A549 (cell line): Measurements from ENCODE around the gene ITGB3. TPM values are rescaled to one million over a fixed set of nuclear protein-coding genes. Genes with fewer than 3 reads are reported as not detected.

Experiments
- ATAC-seq, 2 experiments: fragments of 200-7000 bp in 1 of 2; fragments of >200 bp in 1 of 2; cut with Nextera tagmentation in 1 of 2; cut with Tn5 transposase in 1 of 2; 3 replicates each; pipeline versions ENCODE4 v1.8.0 to v1.9.1; 2018 to 2020; ENCODE audit warnings: mild to moderate bottlenecking in 1 of 2, moderate library complexity in 1 of 2
- CTCF ChIA-PET: fragments of 300-600 bp; sonication (Branson Sonifier 250); formaldehyde crosslinking; extraction: SDS; loops from one replicate; lab custom pipeline; 2021; ENCODE audit warnings: antibody characterized with exemption, inconsistent platforms; lab: Yijun Ruan, JAX
- POLR2A ChIA-PET: fragments of 350-600 bp; formaldehyde crosslinking; extraction: SDS; loops from one replicate; lab custom pipeline; 2021; ENCODE audit warnings: antibody characterized with exemption, inconsistent platforms; lab: Yijun Ruan, JAX
- DNase-seq, 2 experiments: peaks; one replicate each; pipeline versions ENCODE4 v3.0.0 to v3.0.0-alpha.2; 2011 to 2016; ENCODE audit warnings: low read depth in 1 of 2, low spot score in 1 of 2
- FAIRE-seq: peaks from 2 replicates; lab custom pipeline; 2011; peaks lifted over from hg19 to GRCh38; lab: Jason Lieb, UNC
- H3K27ac ChIP-seq, 2 experiments: fragments of >200 bp; sonication (Bioruptor Twin); formaldehyde crosslinking; 3 replicates each; pipeline ENCODE4 v1.5.1; 2016 to 2017
- H3K4me1 ChIP-seq: fragments of >200 bp; sonication (Bioruptor Twin); formaldehyde crosslinking; 3 replicates; pipeline ENCODE4 v1.6.1; 2016
- H3K4me2 ChIP-seq: fragments of >200 bp; sonication (Bioruptor Twin); formaldehyde crosslinking; 3 replicates; pipeline ENCODE4 v1.6.1; 2016
- H3K4me3 ChIP-seq: fragments of >200 bp; sonication (Bioruptor Twin); formaldehyde crosslinking; 3 replicates; pipeline ENCODE4 v1.5.1; 2016
- H3K9me3 ChIP-seq: fragments of >200 bp; sonication (Bioruptor Twin); formaldehyde crosslinking; 3 replicates; pipeline ENCODE4 v1.6.1; 2016
- BCL3 ChIP-seq: fragments of >200 bp; sonication (Bioruptor Twin); formaldehyde crosslinking; IDR thresholded peaks from 3 replicates; pipeline ENCODE4 v1.6.1; 2016
- CEBPB ChIP-seq, 2 experiments: fragments of >200 bp in 1 of 2; sonication (Bioruptor Twin) in 1 of 2; formaldehyde crosslinking in 1 of 2; IDR thresholded peaks; 2 replicates each; pipeline ENCODE4 v1.6.1; 2012 to 2016
- CHD4 ChIP-seq: fragments of 200-600 bp; sonication (generic); IDR thresholded peaks from 2 replicates; pipeline ENCODE4 v1.6.1; 2016; ENCODE audit warnings: antibody characterized with exemption, mild to moderate bottlenecking, borderline replicate concordance
- CTCF ChIP-seq: fragments of >200 bp; sonication (Bioruptor Twin); formaldehyde crosslinking; IDR thresholded peaks from 3 replicates; pipeline ENCODE4 v1.5.1; 2016
- E2F6 ChIP-seq: IDR thresholded peaks from 2 replicates; pipeline ENCODE4 v1.6.1; 2012; ENCODE audit warnings: low read depth, borderline replicate concordance
- EHF ChIP-seq: fragments of 250-450 bp; sonication (Bioruptor Pico); IDR thresholded peaks from 2 replicates; pipeline ENCODE4 v1.5.0; 2020; ENCODE audit warnings: mild to moderate bottlenecking
- FOSB ChIP-seq: fragments of 250-450 bp; sonication (Bioruptor Pico); IDR thresholded peaks from 2 replicates; pipeline ENCODE4 v1.5.0; 2020; ENCODE audit warnings: mild to moderate bottlenecking, moderate library complexity
- HOXA7 ChIP-seq: fragments of 250-450 bp; sonication (Bioruptor Pico); IDR thresholded peaks from 2 replicates; pipeline ENCODE4 v1.5.0; 2020; ENCODE audit warnings: mild to moderate bottlenecking, moderate library complexity
- HOXB13 ChIP-seq: fragments of 250-450 bp; sonication (Bioruptor Pico); IDR thresholded peaks from 2 replicates; pipeline ENCODE4 v1.5.0; 2020; ENCODE audit warnings: low read depth, mild to moderate bottlenecking, moderate library complexity
- JUNB ChIP-seq: fragments of >200 bp; sonication (Bioruptor Twin); formaldehyde crosslinking; IDR thresholded peaks from 2 replicates; pipeline ENCODE4 v1.6.1; 2016
- MAX ChIP-seq: IDR thresholded peaks from 2 replicates; pipeline ENCODE4 v1.6.1; 2012
- MYC ChIP-seq: IDR thresholded peaks from 2 replicates; pipeline ENCODE4 v1.6.1; 2012; ENCODE audit warnings: mild to moderate bottlenecking, inconsistent platforms, low read length, improper control_type of control experiment, borderline replicate concordance
- NFE2L2 ChIP-seq: fragments of 150-350 bp; conservative IDR thresholded peaks from 2 replicates; pipeline ENCODE4 v1.6.1; 2014; ENCODE audit warnings: low read length
- NPAS2 ChIP-seq: fragments of 250-450 bp; sonication (Bioruptor Pico); IDR thresholded peaks from 2 replicates; pipeline ENCODE4 v1.8.0; 2022; ENCODE audit warnings: mild to moderate bottlenecking, moderate library complexity, borderline replicate concordance
- POLR2A ChIP-seq: IDR thresholded peaks from 2 replicates; pipeline ENCODE4 v1.6.1; 2012; ENCODE audit warnings: mild to moderate bottlenecking, low read length
- POLR2AphosphoS2 ChIP-seq: conservative IDR thresholded peaks from 2 replicates; pipeline ENCODE4 v1.6.1; 2012; ENCODE audit warnings: low read length, improper control_type of control experiment, inconsistent platforms
- RAD21 ChIP-seq, 2 experiments: fragments of >200 bp in 1 of 2; sonication (Bioruptor Twin) in 1 of 2; formaldehyde crosslinking in 1 of 2; IDR thresholded peaks in 1 of 2; conservative IDR thresholded peaks in 1 of 2; 2 replicates in 1 of 2; 3 replicates in 1 of 2; pipeline ENCODE4 v1.6.1; 2012 to 2018; ENCODE audit warnings: inconsistent platforms in 1 of 2
- SMC3 ChIP-seq: fragments of >200 bp; sonication (Bioruptor Twin); formaldehyde crosslinking; IDR thresholded peaks from 3 replicates; pipeline ENCODE4 v1.6.1; 2018; ENCODE audit warnings: inconsistent platforms
- TP53 ChIP-seq: fragments of 250-450 bp; sonication (Bioruptor Pico); IDR thresholded peaks from 2 replicates; pipeline ENCODE4 v1.5.0; 2021; ENCODE audit warnings: mild to moderate bottlenecking, moderate library complexity
- ZNF302 ChIP-seq: fragments of 250-450 bp; sonication (Bioruptor Pico); IDR thresholded peaks from 2 replicates; pipeline ENCODE4 v1.9.0; 2021; ENCODE audit warnings: inconsistent platforms, mild to moderate bottlenecking, moderate library complexity
- WGBS: methylation state at CpG from one replicate; pipeline ENCODE4 v1.1.6; 2017; ENCODE audit errors: missing lambda C conversion rate; 5-methylcytosine and 5-hydroxymethylcytosine counted together
- polyA plus RNA-seq, 4 experiments: library from polyadenylated mRNA; depleted of rRNA in 3 of 4; stranded (reverse); fragments of >200 nt; fragmentation: RNase III in 1 of 4; extraction: RNeasy Plus Mini Kit Qiagen cat#74134 plus additional on column Dnase treatment in 1 of 4; gene quantifications; 2 replicates in 3 of 4; 3 replicates in 1 of 4; pipeline ENCODE4 v1.2.3, GENCODE V29; 2011 to 2017

The ITGB3 gene
- polyA plus RNA-seq, 2 of the 4 experiments (the other 2 are of a cell fraction), result 0.34 to 5.0 TPM

GRCh38 chr17:47229535-47230443 is 23.8 kb upstream of the ITGB3 start:
- Histone ChIP-seq H3K4me1 (peaks cover 18% of the 10 kb centered on the region), H3K27ac (peak overlapping the region; percentile 15 to 69; a peak in 3 of 6 replicates), H3K4me3 (peak overlapping the region; percentile 15; the same call in 1 of the 3 replicates), H3K4me2 (peak overlapping the region; percentile 67), H3K9me3 (no peaks in the 10 kb centered on the region)
- WGBS, result 16% methylated on average over 22 of the region's 22 CpGs
- peak; percentile 92 to 96 for DNase-seq
- ChIA-PET CTCF (interaction anchor here (0.6 to 8.7 kb wide), 43 partner anchors 8 to 560 kb away, joined by 3 to 204 read pairs (median 4); partner anchors contain the start of genes CDC27, EFCAB13, ITGB3 and MYL4), POLR2A (interaction anchor here (1.4 kb wide), 1 partner anchor 94 kb away, joined by 4 read pairs; the partner anchor contains the start of gene EFCAB13)
- TF ChIP-seq E2F6, result peak; percentile 48; the same call in 1 of the 2 replicates
- TF ChIP-seq CTCF, result peak; percentile 98
- peak in 1 of 2 experiments; percentile 93; a peak in 2 of 4 replicates for TF ChIP-seq CEBPB (IDR thresholded peaks at IDR 0.05)
- TF ChIP-seq NPAS2 (CRISPR knock-in tag), result no peak
- TF ChIP-seq MYC, result peak; percentile 70
- peak; percentile 95 for TF ChIP-seq MAX
- TF ChIP-seq RAD21 (conservative IDR thresholded peaks at IDR 0.05 in 1 of 2, IDR thresholded peaks at IDR 0.05 in 1 of 2), result peak; percentile 99
- no peak for TF ChIP-seq FOSB
- peak; percentile 98 for TF ChIP-seq SMC3
- ATAC-seq, result peak; percentile 94 to 95
- FAIRE-seq, result peak; percentile 86

GRCh38 chr17:47230864-47231263 is 22.8 kb upstream of the ITGB3 start:
- DNase-seq (no peak), ATAC-seq (no peak), FAIRE-seq (no peak)
- H3K27ac ChIP-seq, result 0 out of 6 replicates have a peak overlapping the region, but pooled peaks of 1 of the 2 experiments have one; percentile 69
- 80% methylated on average over 10 of the region's 10 CpGs for WGBS
- no peak for TF ChIP-seq HOXA7 (CRISPR knock-in tag)
- peak; percentile 40 to 41; a peak in 2 of 4 replicates for TF ChIP-seq CEBPB (IDR thresholded peaks at IDR 0.05)
- no peak for TF ChIP-seq TP53 (CRISPR knock-in tag)
- ChIA-PET CTCF (interaction anchor here (0.6 to 8.7 kb wide), 24 partner anchors 12 to 479 kb away, joined by 3 to 204 read pairs (median 4); partner anchors contain the start of genes EFCAB13 and MYL4), POLR2A (no interaction called here)
- H3K9me3 ChIP-seq, result no peaks in the 10 kb centered on the region
- no peak overlapping the region for H3K4me3 ChIP-seq
- H3K4me2 ChIP-seq, result 0 out of 3 replicates have a peak overlapping the region, but pooled peaks have one; percentile 67
- H3K4me1 ChIP-seq, result peaks cover 8% of the 10 kb centered on the region; the same call in 2 of the 3 replicates

- no peak for DNase-seq
- ChIA-PET CTCF (interaction anchor here (0.6 to 8.7 kb wide), 10 partner anchors 10 to 389 kb away, joined by 3 to 204 read pairs (median 4); partner anchors contain the start of gene EFCAB13), POLR2A (no interaction called here)
- ATAC-seq, result no peak
- TF ChIP-seq JUNB (no peak), CHD4 (no peak), HOXB13 (no peak), NFE2L2 (no peak), ZNF302 (CRISPR knock-in tag) (no peak), POLR2AphosphoS2 (no peak), E2F6 (no peak), NPAS2 (CRISPR knock-in tag) (no peak), BCL3 (no peak), POLR2A (no peak), EHF (CRISPR knock-in tag) (no peak), MAX (no peak)
- FAIRE-seq, result no peak
- Histone ChIP-seq H3K9me3 (no peaks in the 10 kb centered on the region), H3K4me3 (no peak overlapping the region), H3K4me1 (peaks cover 7% of the 10 kb centered on the region; the same call in 1 of the 3 replicates), H3K27ac (no peak overlapping the region), H3K4me2 (no peak overlapping the region)
- WGBS, result 63% methylated on average over 3 of the region's 3 CpGs
Observed at GRCh38 chr17:47231334-47231733, 22.3 kb upstream of the ITGB3 start.
